Gastroesophageal sphincter (tissue), 4 donors: ENCODE results near the gene FFAR3. TPM values are rescaled to one million over a fixed set of nuclear protein-coding genes. Genes with fewer than 3 reads are reported as not detected.

Experiments
- ATAC-seq: fragments of 150-250 bp; one replicate; pipeline ENCODE4 v1.9.1; 2016; ENCODE audit warnings: mild to moderate bottlenecking, moderate library complexity
- H3K27ac ChIP-seq, 4 donors: fragments of 200-600 bp; sonication (generic) in 3 of 4; 1 replicate in 3 of 4; 2 replicates in 1 of 4; pipeline ENCODE4 v1.5.1; 2016 to 2019
- H3K27me3 ChIP-seq: fragments of 200-600 bp; sonication (generic); one replicate; pipeline ENCODE4 v1.5.1; 2019
- H3K36me3 ChIP-seq, 2 donors: fragments of 200-600 bp; sonication (generic); one replicate each; pipeline ENCODE4 v1.5.1; 2019; ENCODE audit warnings: control low read depth in 1 of 2
- H3K4me1 ChIP-seq, 3 donors: fragments of 200-600 bp; sonication (generic); 1 replicate in 2 of 3; 2 replicates in 1 of 3; pipeline ENCODE4 v1.5.1; 2016 to 2019; ENCODE audit warnings: control low read depth in 2 of 3
- H3K4me3 ChIP-seq, 2 donors: fragments of 200-600 bp; sonication (generic); one replicate each; pipeline ENCODE4 v1.5.1; 2019; ENCODE audit warnings: mild to moderate bottlenecking in 1 of 2, moderate library complexity in 1 of 2
- H3K9me3 ChIP-seq, 3 donors: fragments of 200-600 bp; sonication (generic); one replicate each; pipeline ENCODE4 v1.5.1; 2017 to 2019; ENCODE audit warnings: control low read depth in 2 of 3
- EP300 ChIP-seq: sonication (generic); formaldehyde crosslinking; IDR thresholded peaks from one replicate; pipeline ENCODE4 v1.6.1; 2017; ENCODE audit warnings: antibody characterized with exemption, mild to moderate bottlenecking
- POLR2A ChIP-seq, 2 donors: fragments of 450-650 bp; IDR thresholded peaks; one replicate each; pipeline ENCODE4 v1.6.1; 2017; ENCODE audit warnings: antibody characterized with exemption in 2 of 2, mild to moderate bottlenecking in 2 of 2, moderate library complexity in 1 of 2
- POLR2AphosphoS5 ChIP-seq: sonication (generic); formaldehyde crosslinking; IDR thresholded peaks from one replicate; pipeline ENCODE4 v1.6.1; 2017; ENCODE audit warnings: antibody characterized with exemption
- WGBS, 2 donors: methylation state at CpG; one replicate each; pipeline ENCODE4 v1.1.5; 2018; ENCODE audit warnings: low coverage in 1 of 2; 5-methylcytosine and 5-hydroxymethylcytosine counted together
- total RNA-seq, 4 donors: library from RNA; depleted of rRNA; stranded (reverse); fragments of >200 nt; gene quantifications; one replicate each; pipeline ENCODE4 v1.1.0, GENCODE V29; 2016
- TF ChIP-seq, protein P1 (sequence below), 4 experiments: fragments of 200-600 bp in 2 of 4; fragments of 450-650 bp in 2 of 4; sonication (generic) in 1 of 4; IDR thresholded peaks; one replicate each; pipeline ENCODE4 v1.5.1; 2017 to 2019; ENCODE audit warnings: antibody characterized with exemption in 4 of 4, mild to moderate bottlenecking in 2 of 4, moderate library complexity in 2 of 4

FFAR3 gene
- total RNA-seq, 4 donors from 2014 or later, result 0.13 TPM; not detected in 3

DNA sequence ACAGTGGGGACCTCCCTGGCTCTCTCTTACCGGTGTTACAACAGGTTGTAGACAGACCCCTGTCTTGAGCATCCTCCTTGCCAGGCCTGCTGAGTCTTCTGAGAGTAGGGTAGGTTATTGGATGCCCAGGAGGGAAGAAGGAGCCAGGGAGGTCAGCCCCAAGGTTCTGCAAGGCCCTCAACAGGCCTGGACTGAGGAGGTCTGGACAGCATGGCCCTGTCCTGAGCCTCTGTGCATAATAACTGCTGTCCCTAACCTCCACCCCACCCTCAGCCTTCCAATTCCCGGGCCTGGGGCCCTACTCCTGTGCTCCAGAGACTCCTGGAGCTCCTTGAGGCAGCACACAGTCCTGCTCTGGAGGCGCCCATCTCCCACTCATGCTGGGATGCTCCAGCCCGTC, 28.9 kb upstream of the FFAR3 start:
- no peak for ATAC-seq
- Histone ChIP-seq H3K36me3 (no peaks in the 10 kb centered on the region), H3K27ac (no peak overlapping the region), H3K4me1 (no peaks in the 10 kb centered on the region), H3K9me3 (no peaks in the 10 kb centered on the region), H3K27me3 (peaks cover 66% of the 10 kb centered on the region), H3K4me3 (no peak overlapping the region)
- 75% methylated on average over 1 of the region's 4 CpGs; no CpG with 5 or more reads in 1 of the 2 donors for WGBS, 2 donors
- TF ChIP-seq, protein P1, sequence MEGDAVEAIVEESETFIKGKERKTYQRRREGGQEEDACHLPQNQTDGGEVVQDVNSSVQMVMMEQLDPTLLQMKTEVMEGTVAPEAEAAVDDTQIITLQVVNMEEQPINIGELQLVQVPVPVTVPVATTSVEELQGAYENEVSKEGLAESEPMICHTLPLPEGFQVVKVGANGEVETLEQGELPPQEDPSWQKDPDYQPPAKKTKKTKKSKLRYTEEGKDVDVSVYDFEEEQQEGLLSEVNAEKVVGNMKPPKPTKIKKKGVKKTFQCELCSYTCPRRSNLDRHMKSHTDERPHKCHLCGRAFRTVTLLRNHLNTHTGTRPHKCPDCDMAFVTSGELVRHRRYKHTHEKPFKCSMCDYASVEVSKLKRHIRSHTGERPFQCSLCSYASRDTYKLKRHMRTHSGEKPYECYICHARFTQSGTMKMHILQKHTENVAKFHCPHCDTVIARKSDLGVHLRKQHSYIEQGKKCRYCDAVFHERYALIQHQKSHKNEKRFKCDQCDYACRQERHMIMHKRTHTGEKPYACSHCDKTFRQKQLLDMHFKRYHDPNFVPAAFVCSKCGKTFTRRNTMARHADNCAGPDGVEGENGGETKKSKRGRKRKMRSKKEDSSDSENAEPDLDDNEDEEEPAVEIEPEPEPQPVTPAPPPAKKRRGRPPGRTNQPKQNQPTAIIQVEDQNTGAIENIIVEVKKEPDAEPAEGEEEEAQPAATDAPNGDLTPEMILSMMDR (IDR thresholded peaks at IDR 0.05), result no peak

DNA sequence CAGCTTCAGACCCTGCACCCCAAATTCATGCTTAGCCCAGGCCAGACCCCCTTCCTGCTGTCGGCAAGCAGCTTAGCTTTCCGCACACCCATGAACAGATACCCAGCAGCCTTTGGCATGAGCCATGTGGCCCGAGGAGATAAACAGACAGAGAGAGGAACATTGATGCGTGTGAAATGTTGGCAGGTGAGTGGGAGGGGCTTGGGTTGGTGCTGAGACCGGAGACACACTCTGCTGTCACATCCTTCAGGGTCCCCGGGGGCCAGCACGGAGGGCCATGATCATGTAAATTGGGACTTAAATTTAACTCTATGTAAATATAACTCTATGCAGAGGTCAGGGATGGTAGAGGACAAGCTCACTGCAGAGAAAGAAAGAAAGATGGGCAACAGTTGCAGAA, 27.8 kb upstream of the FFAR3 start:
- Histone ChIP-seq H3K4me3 (no peak overlapping the region), H3K27me3 (peaks cover 73% of the 10 kb centered on the region), H3K36me3 (no peaks in the 10 kb centered on the region), H3K27ac (no peak overlapping the region), H3K9me3 (no peaks in the 10 kb centered on the region), H3K4me1 (no peaks in the 10 kb centered on the region)
- no peak for ATAC-seq
- TF ChIP-seq, protein P1 (IDR thresholded peaks at IDR 0.05), result no peak
- no peak for TF ChIP-seq EP300
- WGBS, 2 donors, result 39 to 71% methylated on average over 4 to 7 of the region's 7 CpGs

DNA sequence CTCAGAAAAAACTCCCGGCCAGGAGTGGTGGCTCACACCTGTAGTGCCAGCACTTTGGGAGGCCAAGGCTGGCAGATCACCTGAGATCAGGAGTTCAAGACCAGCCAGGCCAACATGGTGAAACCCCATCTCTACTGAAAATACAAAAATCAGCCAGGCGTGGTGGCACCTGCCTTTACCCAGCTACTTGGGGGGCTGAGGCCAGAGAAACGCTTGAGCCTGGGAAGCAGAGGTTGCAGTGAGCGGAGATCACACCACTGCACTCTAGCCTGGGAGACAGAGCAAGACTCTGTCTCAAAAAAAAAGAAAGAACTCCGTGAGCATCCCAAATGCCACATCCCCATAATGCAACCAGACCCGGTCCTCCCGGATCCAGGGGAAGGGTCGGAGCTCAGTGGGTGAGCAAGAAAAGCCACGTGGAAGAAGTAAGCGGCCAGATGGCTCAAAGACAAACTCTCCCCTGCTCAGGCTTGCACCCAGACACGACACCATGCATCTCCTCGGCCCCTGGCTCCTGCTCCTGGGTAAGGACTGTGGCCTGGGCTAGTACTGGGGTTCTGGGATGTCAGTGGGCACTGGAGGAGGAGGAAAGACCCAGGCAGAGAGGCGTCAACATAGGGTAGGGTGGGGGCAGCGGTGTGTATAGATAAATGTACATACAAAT, 26.6 kb upstream of the FFAR3 start:
- Histone ChIP-seq H3K27ac (no peak overlapping the region), H3K4me3 (no peak overlapping the region), H3K27me3 (peaks cover 80% of the 10 kb centered on the region), H3K4me1 (no peaks in the 10 kb centered on the region), H3K36me3 (no peaks in the 10 kb centered on the region), H3K9me3 (no peaks in the 10 kb centered on the region)
- 74 to 82% methylated on average over 6 to 7 of the region's 14 CpGs for WGBS, 2 donors
- no peak for ATAC-seq
- TF ChIP-seq POLR2A (IDR thresholded peaks at IDR 0.05), result no peak
- TF ChIP-seq, protein P1 (IDR thresholded peaks at IDR 0.05), result no peak
- TF ChIP-seq EP300, result no peak
- TF ChIP-seq POLR2AphosphoS5, result no peak

DNA sequence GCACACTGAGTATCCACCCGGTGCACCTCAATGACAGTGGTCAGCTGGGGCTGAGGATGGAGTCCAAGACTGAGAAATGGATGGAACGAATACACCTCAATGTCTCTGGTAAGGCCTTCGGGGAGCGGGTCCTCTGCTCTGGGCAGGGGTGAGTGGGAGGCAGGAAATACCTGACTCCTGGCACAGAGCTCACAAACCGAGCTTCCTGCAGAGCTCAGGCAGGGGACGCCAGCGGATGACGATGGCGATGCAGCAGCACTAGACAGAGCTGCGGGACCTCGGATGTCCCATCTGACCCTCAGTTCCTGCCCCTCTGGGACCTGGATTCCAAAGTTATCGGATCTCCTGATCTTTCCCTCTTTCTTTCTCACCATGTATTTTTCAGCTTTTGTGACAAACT, 25.4 kb upstream of the FFAR3 start:
- peaks cover 81% of the 10 kb centered on the region for H3K27me3 ChIP-seq
- no peaks in the 10 kb centered on the region for H3K9me3 ChIP-seq
- TF ChIP-seq POLR2A (IDR thresholded peaks at IDR 0.05), result no peak
- 38 to 48% methylated on average over 11 to 12 of the region's 12 CpGs for WGBS, 2 donors
- H3K36me3 ChIP-seq, result no peaks in the 10 kb centered on the region
- no peak overlapping the region for H3K4me3 ChIP-seq
- H3K4me1 ChIP-seq, result no peaks in the 10 kb centered on the region
- ATAC-seq, result no peak
- no peak overlapping the region for H3K27ac ChIP-seq

DNA sequence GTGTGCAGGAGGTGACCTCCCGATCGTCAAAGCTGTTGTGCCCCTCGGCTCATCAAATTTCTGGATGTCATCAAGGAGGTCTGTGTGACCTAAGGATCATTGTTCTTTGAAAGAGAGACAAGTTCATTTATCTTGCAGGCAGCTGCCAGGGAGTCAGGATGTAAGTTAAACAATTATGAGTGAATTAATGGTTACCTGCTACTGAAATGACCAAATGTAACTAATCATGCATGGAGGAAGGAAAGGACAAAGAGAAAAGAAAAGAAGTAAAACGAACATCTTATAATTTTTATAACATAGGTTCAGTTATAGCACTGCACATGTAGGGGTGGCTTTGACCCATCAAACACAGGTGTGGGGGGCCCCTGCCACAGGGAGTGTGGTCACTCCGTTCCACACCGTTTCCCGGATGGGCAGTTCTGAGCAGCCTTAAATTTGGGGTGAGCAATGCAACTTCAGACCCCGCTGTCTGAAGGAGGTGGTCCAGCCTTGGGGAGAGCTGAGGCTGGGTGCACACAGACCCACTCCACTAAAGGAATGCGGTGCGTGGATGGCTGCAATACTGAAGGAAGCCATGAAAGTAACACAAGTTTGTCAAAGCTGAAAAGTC, 24.0 kb upstream of the FFAR3 start:
- TF ChIP-seq POLR2AphosphoS5, result no peak
- TF ChIP-seq POLR2A (IDR thresholded peaks at IDR 0.05), result no peak
- TF ChIP-seq, protein P1 (IDR thresholded peaks at IDR 0.05), result no peak
- TF ChIP-seq EP300, result no peak
- peaks cover 81% of the 10 kb centered on the region for H3K27me3 ChIP-seq
- 29 to 59% methylated on average over 5 to 10 of the region's 10 CpGs for WGBS, 2 donors

More for the DNA sequence above, 24.0 kb upstream of the FFAR3 start:
- no peak for ATAC-seq
- Histone ChIP-seq H3K9me3 (no peaks in the 10 kb centered on the region), H3K36me3 (no peaks in the 10 kb centered on the region), H3K27ac (no peak overlapping the region), H3K4me3 (no peak overlapping the region), H3K4me1 (no peaks in the 10 kb centered on the region)
